ENCODE measurements around the gene ARL15. TPM values are rescaled to one million over a fixed set of nuclear protein-coding genes. Genes with fewer than 3 reads are reported as not detected.

ARL15 gene
- total and polyA plus RNA-seq, 9 of the 15 experiments (the other 6 are each of a cell fraction or from before 2014, with no cell fraction given): 18.5 to 80.4 (median 57.0) TPM

- TF ChIP-seq KLF13 (tag; IDR thresholded peaks at IDR 0.05; ENCODE audit: borderline replicate concordance, low read depth) (no peak), SMARCA4 (IDR thresholded peaks at IDR 0.05) (peak; percentile 84), KAT2B (IDR thresholded peaks at IDR 0.05; ENCODE audit: low read depth, low read length) (no peak), MEIS2 (IDR thresholded peaks at IDR 0.05; ENCODE audit: partially characterized antibody) (peak; percentile 96), ARID3A (IDR thresholded peaks at IDR 0.05; ENCODE audit: borderline replicate concordance, low read depth, low read length) (peak; percentile 72; the same call in 1 of the 2 replicates), LARP7 (IDR thresholded peaks at IDR 0.05) (0 out of 2 replicates have a peak, but pooled peaks have one; percentile 29), KDM2B (CRISPR knock-in tag; IDR thresholded peaks at IDR 0.05) (no peak), RBM17 (IDR thresholded peaks at IDR 0.05; ENCODE audit: borderline replicate concordance, low read depth, low read length) (no peak), CBFA2T3 (IDR thresholded peaks at IDR 0.05) (peak; percentile 38), ZBTB43 (CRISPR knock-in tag; IDR thresholded peaks at IDR 0.05) (no peak), LEF1 (IDR thresholded peaks at IDR 0.05) (0 out of 2 replicates have a peak, but pooled peaks have one; percentile 26), DLX4 (CRISPR knock-in tag; IDR thresholded peaks at IDR 0.05) (no peak), VEZF1 (CRISPR knock-in tag; IDR thresholded peaks at IDR 0.05) (no peak; the same call in 1 of the 2 replicates), ZNF239 (CRISPR knock-in tag; IDR thresholded peaks at IDR 0.05) (no peak), ZNF551 (CRISPR knock-in tag; IDR thresholded peaks at IDR 0.05) (no peak), SMARCC2 (IDR thresholded peaks at IDR 0.05; ENCODE audit: low read depth) (peak; percentile 56; the same call in 1 of the 2 replicates), NR2F6 (CRISPR knock-in tag; IDR thresholded peaks at IDR 0.05) (no peak)
- TF ChIP-seq, protein P1, sequence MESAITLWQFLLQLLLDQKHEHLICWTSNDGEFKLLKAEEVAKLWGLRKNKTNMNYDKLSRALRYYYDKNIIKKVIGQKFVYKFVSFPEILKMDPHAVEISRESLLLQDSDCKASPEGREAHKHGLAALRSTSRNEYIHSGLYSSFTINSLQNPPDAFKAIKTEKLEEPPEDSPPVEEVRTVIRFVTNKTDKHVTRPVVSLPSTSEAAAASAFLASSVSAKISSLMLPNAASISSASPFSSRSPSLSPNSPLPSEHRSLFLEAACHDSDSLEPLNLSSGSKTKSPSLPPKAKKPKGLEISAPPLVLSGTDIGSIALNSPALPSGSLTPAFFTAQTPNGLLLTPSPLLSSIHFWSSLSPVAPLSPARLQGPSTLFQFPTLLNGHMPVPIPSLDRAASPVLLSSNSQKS (CRISPR knock-in tag; IDR thresholded peaks at IDR 0.05): no peak
- TF ChIP-seq, protein P2, sequence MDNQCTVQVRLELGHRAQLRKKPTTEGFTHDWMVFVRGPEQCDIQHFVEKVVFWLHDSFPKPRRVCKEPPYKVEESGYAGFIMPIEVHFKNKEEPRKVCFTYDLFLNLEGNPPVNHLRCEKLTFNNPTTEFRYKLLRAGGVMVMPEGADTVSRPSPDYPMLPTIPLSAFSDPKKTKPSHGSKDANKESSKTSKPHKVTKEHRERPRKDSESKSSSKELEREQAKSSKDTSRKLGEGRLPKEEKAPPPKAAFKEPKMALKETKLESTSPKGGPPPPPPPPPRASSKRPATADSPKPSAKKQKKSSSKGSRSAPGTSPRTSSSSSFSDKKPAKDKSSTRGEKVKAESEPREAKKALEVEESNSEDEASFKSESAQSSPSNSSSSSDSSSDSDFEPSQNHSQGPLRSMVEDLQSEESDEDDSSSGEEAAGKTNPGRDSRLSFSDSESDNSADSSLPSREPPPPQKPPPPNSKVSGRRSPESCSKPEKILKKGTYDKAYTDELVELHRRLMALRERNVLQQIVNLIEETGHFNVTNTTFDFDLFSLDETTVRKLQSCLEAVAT (IDR thresholded peaks at IDR 0.05): 0 out of 4 replicates have a peak, but pooled peaks of 1 of the 2 experiments have one; percentile 43
- TF ChIP-seq, protein P3, sequence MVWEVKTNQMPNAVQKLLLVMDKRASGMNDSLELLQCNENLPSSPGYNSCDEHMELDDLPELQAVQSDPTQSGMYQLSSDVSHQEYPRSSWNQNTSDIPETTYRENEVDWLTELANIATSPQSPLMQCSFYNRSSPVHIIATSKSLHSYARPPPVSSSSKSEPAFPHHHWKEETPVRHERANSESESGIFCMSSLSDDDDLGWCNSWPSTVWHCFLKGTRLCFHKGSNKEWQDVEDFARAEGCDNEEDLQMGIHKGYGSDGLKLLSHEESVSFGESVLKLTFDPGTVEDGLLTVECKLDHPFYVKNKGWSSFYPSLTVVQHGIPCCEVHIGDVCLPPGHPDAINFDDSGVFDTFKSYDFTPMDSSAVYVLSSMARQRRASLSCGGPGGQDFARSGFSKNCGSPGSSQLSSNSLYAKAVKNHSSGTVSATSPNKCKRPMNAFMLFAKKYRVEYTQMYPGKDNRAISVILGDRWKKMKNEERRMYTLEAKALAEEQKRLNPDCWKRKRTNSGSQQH (CRISPR knock-in tag; IDR thresholded peaks at IDR 0.05): no peak
Measured at GRCh38 chr5:54090495-54091120, 219.8 kb downstream of the ARL15 start (continued).

All from K562 (cell line).